ENCODE measurements around the gene UCN3.

- TF ChIP-seq, protein P1, sequence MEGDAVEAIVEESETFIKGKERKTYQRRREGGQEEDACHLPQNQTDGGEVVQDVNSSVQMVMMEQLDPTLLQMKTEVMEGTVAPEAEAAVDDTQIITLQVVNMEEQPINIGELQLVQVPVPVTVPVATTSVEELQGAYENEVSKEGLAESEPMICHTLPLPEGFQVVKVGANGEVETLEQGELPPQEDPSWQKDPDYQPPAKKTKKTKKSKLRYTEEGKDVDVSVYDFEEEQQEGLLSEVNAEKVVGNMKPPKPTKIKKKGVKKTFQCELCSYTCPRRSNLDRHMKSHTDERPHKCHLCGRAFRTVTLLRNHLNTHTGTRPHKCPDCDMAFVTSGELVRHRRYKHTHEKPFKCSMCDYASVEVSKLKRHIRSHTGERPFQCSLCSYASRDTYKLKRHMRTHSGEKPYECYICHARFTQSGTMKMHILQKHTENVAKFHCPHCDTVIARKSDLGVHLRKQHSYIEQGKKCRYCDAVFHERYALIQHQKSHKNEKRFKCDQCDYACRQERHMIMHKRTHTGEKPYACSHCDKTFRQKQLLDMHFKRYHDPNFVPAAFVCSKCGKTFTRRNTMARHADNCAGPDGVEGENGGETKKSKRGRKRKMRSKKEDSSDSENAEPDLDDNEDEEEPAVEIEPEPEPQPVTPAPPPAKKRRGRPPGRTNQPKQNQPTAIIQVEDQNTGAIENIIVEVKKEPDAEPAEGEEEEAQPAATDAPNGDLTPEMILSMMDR (IDR thresholded peaks at IDR 0.05): no peak
- no peak for TF ChIP-seq POLR2A (IDR thresholded peaks at IDR 0.05)
Measured at GRCh38 chr10:5373307-5373706, 8.5 kb downstream of the UCN3 start.

All from right lobe of liver (tissue), 4 donors.